Measurements from ENCODE around the gene SOCS6. TPM values are rescaled to one million over a fixed set of nuclear protein-coding genes. Genes with fewer than 3 reads are reported as not detected.

The SOCS6 gene
- polyA plus RNA-seq, 4 donors = 10.3 to 42.6 (median 13.2) TPM

DNA sequence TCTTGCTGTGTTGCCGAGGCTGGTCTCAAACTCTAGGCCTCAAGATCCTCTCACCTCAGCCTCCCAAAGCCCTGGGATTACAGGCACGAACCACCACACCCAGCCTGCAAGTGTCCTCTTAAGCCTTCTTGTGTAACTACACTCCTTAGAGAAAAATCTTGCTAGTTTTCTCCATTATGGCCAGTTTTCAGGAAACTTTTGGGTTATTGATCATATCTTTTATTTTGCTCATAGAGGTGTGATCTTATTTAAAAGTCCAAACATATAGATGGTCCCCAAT lies 2.4 kb downstream of the SOCS6 start:
- peak; percentile 21 to 27 for DNase-seq
- Histone ChIP-seq H3K9me3 (ENCODE audit: control insufficient read depth in 2 of 2, insufficient read depth in 1 of 2, low read depth in 1 of 2, low read length in 1 of 2) (peaks cover 0 to under 1% of the 10 kb centered on the region in 2 donors), H3K4me1 (ENCODE audit: control insufficient read depth in 3 of 3, insufficient read depth in 2 of 3, low read depth in 1 of 3, low read length in 2 of 3) (peaks cover 4 to 33% (median 11%) of the 10 kb centered on the region in 3 donors), H3K4me3 (ENCODE audit: low read depth in 1 of 3, low read length in 3 of 3) (peak overlapping the region in 2 of 3 donors; percentile 83 to 91), H3K27ac (ENCODE audit: low read depth in 1 of 3, low read length in 2 of 3) (peak overlapping the region in 1 of 3 donors; percentile 87), H3K36me3 (ENCODE audit: control insufficient read depth in 3 of 3, insufficient read depth in 2 of 3, low read depth in 1 of 3, low read length in 3 of 3) (peaks cover 0 to 3% (median 0%) of the 10 kb centered on the region in 3 donors), H3K27me3 (ENCODE audit: control insufficient read depth in 3 of 3, insufficient read depth in 3 of 3, low read length in 3 of 3) (no peaks in the 10 kb centered on the region)
- WGBS, 3 donors = 21 to 67% (median 61%) methylated on average over 2 of the region's 2 CpGs
- FAIRE-seq = no peak

GRCh38 chr18:70292628-70293027 lies 3.8 kb downstream of the SOCS6 start:
- 69 to 81% (median 73%) methylated on average over 5 of the region's 5 CpGs for WGBS, 3 donors
- FAIRE-seq (no peak), DNase-seq (peak in 1 of 2 donors; percentile 20)
- H3K36me3 ChIP-seq (ENCODE audit: control insufficient read depth in 3 of 3, insufficient read depth in 2 of 3, low read depth in 1 of 3, low read length in 3 of 3) = peaks cover 0 to 3% (median 0%) of the 10 kb centered on the region in 3 donors
- H3K27ac ChIP-seq (ENCODE audit: low read depth in 1 of 3, low read length in 2 of 3) = peak overlapping the region; percentile 39 to 73 (median 49)
- H3K9me3 ChIP-seq (ENCODE audit: control insufficient read depth in 2 of 2, insufficient read depth in 1 of 2, low read depth in 1 of 2, low read length in 1 of 2) = no peaks in the 10 kb centered on the region
- H3K4me1 ChIP-seq (ENCODE audit: control insufficient read depth in 3 of 3, insufficient read depth in 2 of 3, low read depth in 1 of 3, low read length in 2 of 3) = peaks cover 4 to 28% (median 11%) of the 10 kb centered on the region in 3 donors
- no peaks in the 10 kb centered on the region for H3K27me3 ChIP-seq (ENCODE audit: control insufficient read depth in 3 of 3, insufficient read depth in 3 of 3, low read length in 3 of 3)
- H3K4me3 ChIP-seq (ENCODE audit: low read depth in 1 of 3, low read length in 3 of 3) = no peak overlapping the region

DNA sequence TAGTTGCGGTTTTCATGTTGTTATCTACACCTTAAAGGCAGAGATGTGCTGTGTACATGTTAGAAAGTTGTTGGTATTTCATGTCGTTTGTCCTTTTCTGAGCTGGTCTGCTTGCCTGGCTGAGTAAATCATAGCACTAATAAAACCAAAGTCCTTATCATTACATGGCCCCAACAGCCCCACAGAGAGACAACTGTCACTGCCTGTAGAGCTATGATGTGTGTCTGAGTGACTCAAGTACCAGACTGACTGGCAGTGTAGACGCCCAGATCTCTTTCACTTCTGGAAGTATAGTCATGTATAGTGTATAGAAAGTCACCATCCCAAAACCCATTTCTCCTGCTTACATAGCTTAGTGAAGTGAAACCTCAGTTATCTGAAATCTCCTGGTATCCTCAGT lies 4.3 kb downstream of the SOCS6 start:
- peak overlapping the region in 2 of 3 donors; percentile 49 to 73 for H3K27ac ChIP-seq (ENCODE audit: low read depth in 1 of 3, low read length in 2 of 3)
- FAIRE-seq (no peak), DNase-seq (peak; percentile 74 to 79)
- H3K9me3 ChIP-seq (ENCODE audit: control insufficient read depth in 2 of 2, insufficient read depth in 1 of 2, low read depth in 1 of 2, low read length in 1 of 2) = no peaks in the 10 kb centered on the region
- peaks cover 4 to 28% (median 11%) of the 10 kb centered on the region in 3 donors for H3K4me1 ChIP-seq (ENCODE audit: control insufficient read depth in 3 of 3, insufficient read depth in 2 of 3, low read depth in 1 of 3, low read length in 2 of 3)
- WGBS, 3 donors = 23 to 44% (median 40%) methylated on average over 3 of the region's 3 CpGs
- H3K4me3 ChIP-seq (ENCODE audit: low read depth in 1 of 3, low read length in 3 of 3) = no peak overlapping the region
- peaks cover 0 to 3% (median 0%) of the 10 kb centered on the region in 3 donors for H3K36me3 ChIP-seq (ENCODE audit: control insufficient read depth in 3 of 3, insufficient read depth in 2 of 3, low read depth in 1 of 3, low read length in 3 of 3)
- H3K27me3 ChIP-seq (ENCODE audit: control insufficient read depth in 3 of 3, insufficient read depth in 3 of 3, low read length in 3 of 3) = no peaks in the 10 kb centered on the region

DNA sequence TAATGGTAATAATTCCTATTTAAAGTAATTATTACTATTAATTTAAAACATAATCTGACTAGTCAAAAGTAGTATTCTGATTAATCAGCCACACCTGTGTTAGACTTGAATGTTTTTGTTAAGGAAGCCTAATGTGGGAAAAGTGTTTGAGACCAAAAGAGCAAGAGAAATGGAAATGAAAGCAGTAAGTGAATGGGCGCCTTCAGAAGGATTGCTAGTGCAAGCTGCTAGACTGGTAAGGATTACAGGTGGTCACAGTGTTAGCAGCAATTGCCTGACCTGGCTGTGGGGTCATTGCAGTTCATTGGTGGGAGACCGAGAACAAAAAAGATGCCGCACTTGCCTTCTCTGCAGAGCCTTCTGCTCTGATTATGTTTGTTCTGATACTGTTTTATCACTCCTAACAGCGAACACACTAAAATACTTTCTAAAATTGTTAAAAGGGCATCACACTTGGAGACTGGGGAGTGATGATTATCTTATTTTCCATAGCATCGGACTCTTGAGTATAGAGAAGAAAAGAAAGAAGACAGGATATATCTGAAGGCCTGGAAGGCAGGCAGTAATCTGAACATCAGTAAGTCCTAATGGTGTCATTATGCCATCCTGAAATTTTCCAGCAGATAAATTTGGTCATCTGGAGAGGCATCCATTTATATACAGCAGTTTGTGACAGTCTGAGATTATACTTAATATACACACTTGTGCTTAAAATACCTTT lies 5.8 kb downstream of the SOCS6 start:
- Histone ChIP-seq H3K4me1 (ENCODE audit: control insufficient read depth in 3 of 3, insufficient read depth in 2 of 3, low read depth in 1 of 3, low read length in 2 of 3) (peaks cover 4 to 28% (median 11%) of the 10 kb centered on the region in 3 donors), H3K4me3 (ENCODE audit: low read depth in 1 of 3, low read length in 3 of 3) (no peak overlapping the region), H3K36me3 (ENCODE audit: control insufficient read depth in 3 of 3, insufficient read depth in 2 of 3, low read depth in 1 of 3, low read length in 3 of 3) (peaks cover 0 to 11% (median 0%) of the 10 kb centered on the region in 3 donors), H3K9me3 (ENCODE audit: control insufficient read depth in 2 of 2, insufficient read depth in 1 of 2, low read depth in 1 of 2, low read length in 1 of 2) (no peaks in the 10 kb centered on the region), H3K27ac (ENCODE audit: low read depth in 1 of 3, low read length in 2 of 3) (no peak overlapping the region), H3K27me3 (ENCODE audit: control insufficient read depth in 3 of 3, insufficient read depth in 3 of 3, low read length in 3 of 3) (no peaks in the 10 kb centered on the region)
- DNase-seq (no peak), FAIRE-seq (no peak)
- WGBS, 3 donors = 71 to 88% (median 88%) methylated on average over 5 of the region's 5 CpGs

DNA sequence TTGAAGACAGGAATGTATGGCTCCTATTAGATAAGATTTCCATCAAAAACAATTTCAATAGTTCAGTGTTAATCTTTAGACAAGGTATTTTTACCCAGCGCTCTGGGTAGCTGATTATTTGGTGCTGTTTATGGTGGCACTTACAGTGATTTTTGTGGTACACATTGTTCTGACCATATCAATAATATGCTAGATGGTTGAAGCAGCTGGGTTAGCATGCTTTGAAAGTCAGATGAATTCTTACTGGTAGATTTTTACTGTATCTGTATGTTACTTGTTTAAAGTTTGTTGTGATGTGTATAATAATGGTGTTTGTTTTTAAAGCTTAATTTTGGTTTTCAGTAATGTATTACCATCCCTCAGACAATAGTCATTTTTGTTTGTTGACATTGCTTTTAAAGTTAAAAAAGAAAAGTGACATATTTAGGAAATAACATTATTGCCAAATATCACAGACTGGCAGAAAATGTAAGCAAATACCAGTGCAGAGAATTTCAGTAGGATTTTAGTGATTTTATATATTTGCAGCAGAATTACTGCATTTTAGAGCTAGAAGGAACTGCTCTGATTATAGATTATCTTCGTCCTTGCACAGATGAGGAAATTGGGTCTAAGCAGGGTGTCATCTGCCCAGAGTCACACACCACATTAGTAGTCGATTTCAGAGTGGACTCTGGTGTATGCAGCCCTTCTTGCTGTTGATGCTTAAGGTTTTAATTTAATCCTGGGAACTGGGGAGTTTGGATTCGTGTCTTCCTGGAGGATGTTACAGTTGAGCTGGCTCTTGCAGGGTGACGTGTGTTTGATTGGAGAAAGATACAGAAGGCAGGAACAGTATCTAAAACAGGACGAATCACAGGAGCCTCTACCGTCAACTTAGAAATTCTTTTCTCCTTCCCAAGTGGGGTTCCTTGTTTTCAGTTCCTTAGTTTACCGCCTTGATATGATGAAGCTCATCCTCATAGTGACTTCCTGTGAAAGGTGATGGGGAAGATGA lies 6.6 kb downstream of the SOCS6 start:
- 48 to 55% (median 53%) methylated on average over 8 of the region's 8 CpGs for WGBS, 3 donors
- H3K9me3 ChIP-seq (ENCODE audit: control insufficient read depth in 2 of 2, insufficient read depth in 1 of 2, low read depth in 1 of 2, low read length in 1 of 2) = no peaks in the 10 kb centered on the region
- no peaks in the 10 kb centered on the region for H3K27me3 ChIP-seq (ENCODE audit: control insufficient read depth in 3 of 3, insufficient read depth in 3 of 3, low read length in 3 of 3)
- H3K36me3 ChIP-seq (ENCODE audit: control insufficient read depth in 3 of 3, insufficient read depth in 2 of 3, low read depth in 1 of 3, low read length in 3 of 3) = peaks cover 0 to 11% (median 0%) of the 10 kb centered on the region in 3 donors
- H3K4me1 ChIP-seq (ENCODE audit: control insufficient read depth in 3 of 3, insufficient read depth in 2 of 3, low read depth in 1 of 3, low read length in 2 of 3) = peaks cover 4 to 26% (median 8%) of the 10 kb centered on the region in 3 donors
- DNase-seq (no peak), FAIRE-seq (no peak)
- no peak overlapping the region for H3K27ac ChIP-seq (ENCODE audit: low read depth in 1 of 3, low read length in 2 of 3)
- no peak overlapping the region for H3K4me3 ChIP-seq (ENCODE audit: low read depth in 1 of 3, low read length in 3 of 3)

DNA sequence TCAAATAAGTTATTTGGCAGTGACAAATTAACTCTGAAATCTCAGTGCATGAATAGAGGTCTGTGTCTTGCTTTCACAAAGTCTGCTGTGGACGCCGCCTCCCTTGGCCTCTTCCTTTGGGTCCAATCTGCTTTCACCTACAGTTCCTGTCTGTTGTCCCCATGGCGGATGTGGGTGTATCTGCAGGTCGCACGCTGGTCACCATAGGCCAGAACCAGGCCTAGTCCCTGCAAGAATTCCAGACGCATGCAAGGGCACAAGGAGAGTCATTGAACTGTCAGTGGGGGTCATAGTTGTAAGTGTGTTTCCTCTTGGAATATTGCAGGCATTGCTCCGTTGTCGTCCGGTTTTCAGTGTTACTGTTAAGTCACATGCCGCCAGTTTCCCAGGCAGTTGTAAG lies 7.4 kb downstream of the SOCS6 start:
- peaks cover 0 to 11% (median 0%) of the 10 kb centered on the region in 3 donors for H3K36me3 ChIP-seq (ENCODE audit: control insufficient read depth in 3 of 3, insufficient read depth in 2 of 3, low read depth in 1 of 3, low read length in 3 of 3)
- H3K4me1 ChIP-seq (ENCODE audit: control insufficient read depth in 3 of 3, insufficient read depth in 2 of 3, low read depth in 1 of 3, low read length in 2 of 3) = peaks cover 4 to 18% (median 6%) of the 10 kb centered on the region in 3 donors
- H3K4me3 ChIP-seq (ENCODE audit: low read depth in 1 of 3, low read length in 3 of 3) = no peak overlapping the region
- FAIRE-seq (no peak), DNase-seq (no peak)
- WGBS, 3 donors = 73 to 86% (median 75%) methylated on average over 10 of the region's 10 CpGs
- H3K9me3 ChIP-seq (ENCODE audit: control insufficient read depth in 2 of 2, insufficient read depth in 1 of 2, low read depth in 1 of 2, low read length in 1 of 2) = no peaks in the 10 kb centered on the region
- H3K27me3 ChIP-seq (ENCODE audit: control insufficient read depth in 3 of 3, insufficient read depth in 3 of 3, low read length in 3 of 3) = no peaks in the 10 kb centered on the region
- no peak overlapping the region for H3K27ac ChIP-seq (ENCODE audit: low read depth in 1 of 3, low read length in 2 of 3)

DNA sequence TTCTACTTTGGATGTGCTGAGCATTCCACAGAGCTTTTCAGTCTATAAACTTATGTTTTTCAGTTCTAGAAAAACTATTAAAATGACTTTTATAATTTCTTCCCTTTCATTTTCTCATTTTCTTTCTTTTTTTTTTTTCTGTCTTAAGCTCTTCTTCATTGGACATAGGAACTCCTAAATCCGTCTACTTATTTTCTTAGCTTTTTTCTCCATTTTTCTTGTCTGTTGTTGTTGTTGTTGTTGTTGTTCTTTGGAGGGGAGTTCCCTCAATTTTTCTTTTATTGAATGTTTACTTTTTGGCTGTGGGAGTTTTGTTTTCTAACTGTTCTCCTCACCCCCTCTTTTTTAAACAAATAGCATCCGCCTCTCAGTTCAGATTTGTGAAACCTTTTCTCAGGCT lies 7.9 kb downstream of the SOCS6 start:
- no peaks in the 10 kb centered on the region for H3K9me3 ChIP-seq (ENCODE audit: control insufficient read depth in 2 of 2, insufficient read depth in 1 of 2, low read depth in 1 of 2, low read length in 1 of 2)
- peaks cover 0 to 11% (median 0%) of the 10 kb centered on the region in 3 donors for H3K36me3 ChIP-seq (ENCODE audit: control insufficient read depth in 3 of 3, insufficient read depth in 2 of 3, low read depth in 1 of 3, low read length in 3 of 3)
- H3K4me3 ChIP-seq (ENCODE audit: low read depth in 1 of 3, low read length in 3 of 3) = no peak overlapping the region
- WGBS, 3 donors = 74 to 93% (median 89%) methylated on average over 2 of the region's 2 CpGs
- DNase-seq (no peak), FAIRE-seq (no peak)
- H3K27ac ChIP-seq (ENCODE audit: low read depth in 1 of 3, low read length in 2 of 3) = no peak overlapping the region
- peaks cover 4 to 15% (median 6%) of the 10 kb centered on the region in 3 donors for H3K4me1 ChIP-seq (ENCODE audit: control insufficient read depth in 3 of 3, insufficient read depth in 2 of 3, low read depth in 1 of 3, low read length in 2 of 3)
- no peaks in the 10 kb centered on the region for H3K27me3 ChIP-seq (ENCODE audit: control insufficient read depth in 3 of 3, insufficient read depth in 3 of 3, low read length in 3 of 3)

DNA sequence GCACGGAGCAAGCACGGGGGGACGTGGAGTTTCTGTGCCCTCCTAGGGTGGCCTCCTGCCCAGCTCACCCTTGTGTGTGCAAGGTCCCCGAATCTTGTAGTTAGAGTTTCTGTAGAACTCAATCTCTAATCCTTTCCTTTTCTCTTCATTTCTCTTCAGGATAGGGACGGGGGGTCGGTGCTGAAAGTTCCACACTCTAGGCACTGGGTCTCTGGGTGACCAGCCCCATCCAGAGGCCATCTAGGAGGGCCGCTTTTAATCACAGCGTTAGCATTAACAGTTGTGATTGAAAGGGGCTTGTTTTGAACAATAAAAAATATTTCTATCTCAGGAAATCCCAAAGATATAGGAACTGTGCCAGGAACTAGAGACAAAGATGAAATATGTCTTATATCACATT lies 10.5 kb downstream of the SOCS6 start:
- FAIRE-seq (no peak), DNase-seq (no peak)
- Histone ChIP-seq H3K4me3 (ENCODE audit: low read depth in 1 of 3, low read length in 3 of 3) (no peak overlapping the region), H3K9me3 (ENCODE audit: control insufficient read depth in 2 of 2, insufficient read depth in 1 of 2, low read depth in 1 of 2, low read length in 1 of 2) (no peaks in the 10 kb centered on the region), H3K36me3 (ENCODE audit: control insufficient read depth in 3 of 3, insufficient read depth in 2 of 3, low read depth in 1 of 3, low read length in 3 of 3) (peaks cover 0 to 8% (median 0%) of the 10 kb centered on the region in 3 donors), H3K27me3 (ENCODE audit: control insufficient read depth in 3 of 3, insufficient read depth in 3 of 3, low read length in 3 of 3) (no peaks in the 10 kb centered on the region), H3K4me1 (ENCODE audit: control insufficient read depth in 3 of 3, insufficient read depth in 2 of 3, low read depth in 1 of 3, low read length in 2 of 3) (peaks cover 0 to 4% (median 2%) of the 10 kb centered on the region in 3 donors), H3K27ac (ENCODE audit: low read depth in 1 of 3, low read length in 2 of 3) (no peak overlapping the region)
- 74 to 78% (median 78%) methylated on average over 8 of the region's 8 CpGs for WGBS, 3 donors

All from small intestine (tissue), 7 donors.